K562 (cell line): Measurements from ENCODE around the gene TLCD1. TPM values are rescaled to one million over a fixed set of nuclear protein-coding genes. Genes with fewer than 3 reads are reported as not detected.

ENCODE experiments used
- BHLHE40 ChIP-seq: IDR thresholded peaks from 2 replicates; pipeline ENCODE4 v1.6.1; 2011; ENCODE audit warnings: low read length, improper control_type of control experiment
- CBX1 ChIP-seq: sonication (generic); IDR thresholded peaks from 2 replicates; pipeline ENCODE4 v1.6.1; 2016; ENCODE audit warnings: antibody characterized with exemption, low read depth, mild to moderate bottlenecking
- CC2D1A ChIP-seq: fragments of 450-650 bp; IDR thresholded peaks from 2 replicates; pipeline ENCODE4 v1.6.1; 2017; ENCODE audit warnings: mild to moderate bottlenecking
- CCNT2 ChIP-seq: IDR thresholded peaks from 2 replicates; pipeline ENCODE4 v1.6.1; 2011; ENCODE audit warnings: borderline replicate concordance, low read depth, mild to moderate bottlenecking, moderate library complexity, mixed read lengths, low read length; ENCODE audit not compliant: insufficient read length; ENCODE audit errors: extremely low read depth
- CHD2 ChIP-seq: IDR thresholded peaks from 2 replicates; pipeline ENCODE4 v1.6.1; 2011; ENCODE audit warnings: low read depth, low read length
- CREB1 ChIP-seq, 2 experiments: sonication (generic) in 1 of 2; formaldehyde crosslinking in 1 of 2; IDR thresholded peaks; 2 replicates each; pipeline versions ENCODE4 v1.6.1 to v1.8.0; 2012 to 2022; ENCODE audit warnings: inconsistent platforms in 1 of 2, mild to moderate bottlenecking in 1 of 2, missing genetic modification reagents in 1 of 2, moderate library complexity in 1 of 2
- ELF1 ChIP-seq: fragments of 200-800 bp; sonication (Bioruptor generic); IDR thresholded peaks from 2 replicates; pipeline ENCODE4 v1.6.1; 2016; ENCODE audit warnings: missing genetic modification characterization, missing compliant biosample characterization
- FUS ChIP-seq: fragments of 200-400 bp; formaldehyde crosslinking; optimal IDR thresholded peaks from 2 replicates; pipeline ENCODE3; 2017; ENCODE audit warnings: low read depth, low read length
- GABPB1 ChIP-seq: sonication (generic); formaldehyde crosslinking; IDR thresholded peaks from 2 replicates; pipeline ENCODE4 v1.8.0; 2022; ENCODE audit warnings: mild to moderate bottlenecking, missing genetic modification reagents
- GATAD2A ChIP-seq: fragments of 450-650 bp; IDR thresholded peaks from 2 replicates; pipeline ENCODE4 v1.6.1; 2017
- GTF2A2 ChIP-seq: IDR thresholded peaks from 2 replicates; pipeline ENCODE4 v1.6.1; 2016; ENCODE audit warnings: mild to moderate bottlenecking, missing genetic modification characterization, missing compliant biosample characterization
- HDAC8 ChIP-seq: fragments of 450-650 bp; IDR thresholded peaks from 2 replicates; pipeline ENCODE4 v1.6.1; 2016; ENCODE audit warnings: mild to moderate bottlenecking, missing genetic modification characterization, moderate library complexity, missing compliant biosample characterization
- HOXB6 ChIP-seq: fragments of 250-450 bp; sonication (Bioruptor Pico); IDR thresholded peaks from 2 replicates; pipeline ENCODE4 v1.5.1; 2022; ENCODE audit warnings: mild to moderate bottlenecking, borderline replicate concordance
- MYC ChIP-seq, 2 experiments: fragments of 250-450 bp in 1 of 2; sonication (Bioruptor Pico) in 1 of 2; IDR thresholded peaks; 2 replicates each; pipeline versions ENCODE4 v1.5.1 to v1.6.1; 2012 to 2021; ENCODE audit warnings: low read depth in 2 of 2, borderline replicate concordance in 1 of 2, improper control_type of control experiment in 1 of 2, low read length in 1 of 2, mild to moderate bottlenecking in 1 of 2, moderate library complexity in 1 of 2
- NFATC3 ChIP-seq: fragments of 450-650 bp; IDR thresholded peaks from 2 replicates; pipeline ENCODE4 v1.6.1; 2017; ENCODE audit warnings: mild to moderate bottlenecking
- NR2C1 ChIP-seq, 2 experiments: fragments of 450-650 bp; IDR thresholded peaks; 2 replicates each; pipeline ENCODE4 v1.6.1; 2017; ENCODE audit warnings: mild to moderate bottlenecking in 2 of 2, antibody characterized with exemption in 1 of 2, inconsistent platforms in 1 of 2, missing compliant biosample characterization in 1 of 2, missing genetic modification characterization in 1 of 2
- PCBP2 ChIP-seq: fragments of 200-400 bp; formaldehyde crosslinking; IDR thresholded peaks from 2 replicates; pipeline ENCODE4 v1.6.1; 2018; ENCODE audit warnings: low read length, low read depth, mild to moderate bottlenecking, moderate library complexity; ENCODE audit not compliant: poor library complexity, severe bottlenecking
- PYGO2 ChIP-seq: fragments of 450-650 bp; IDR thresholded peaks from 2 replicates; pipeline ENCODE4 v1.6.1; 2016; ENCODE audit warnings: mild to moderate bottlenecking, missing genetic modification characterization, moderate library complexity, missing compliant biosample characterization
- RBBP5 ChIP-seq: fragments of 200-600 bp; sonication (generic); IDR thresholded peaks from 2 replicates; pipeline ENCODE4 v1.6.1; 2012; ENCODE audit warnings: borderline replicate concordance, mild to moderate bottlenecking, low read length, control low read depth, inconsistent platforms; ENCODE audit not compliant: insufficient read depth, poor library complexity, severe bottlenecking
- RNF2 ChIP-seq: sonication (generic); IDR thresholded peaks from 2 replicates; pipeline ENCODE4 v1.6.1; 2016
- SAFB2 ChIP-seq: fragments of 200-400 bp; formaldehyde crosslinking; IDR thresholded peaks from 2 replicates; pipeline ENCODE4 v1.6.1; 2018; ENCODE audit warnings: borderline replicate concordance, low read length, low read depth, moderate library complexity; ENCODE audit not compliant: severe bottlenecking
- TGIF2 ChIP-seq: sonication (generic); formaldehyde crosslinking; IDR thresholded peaks from 2 replicates; pipeline ENCODE4 v1.8.1; 2022; ENCODE audit warnings: mild to moderate bottlenecking, missing genetic modification reagents, moderate library complexity
- ZNF23 ChIP-seq: fragments of 250-450 bp; sonication (Bioruptor Pico); IDR thresholded peaks from 2 replicates; pipeline ENCODE4 v1.4.0; 2020; ENCODE audit warnings: mild to moderate bottlenecking
- ZNF644 ChIP-seq: fragments of 200-800 bp; sonication (Bioruptor generic); IDR thresholded peaks from 2 replicates; pipeline ENCODE4 v1.6.1; 2016; ENCODE audit warnings: low read depth, missing genetic modification characterization, missing compliant biosample characterization
- ZNF696 ChIP-seq: fragments of 250-450 bp; sonication (Bioruptor Pico); conservative IDR thresholded peaks from 2 replicates; pipeline ENCODE4 v1.4.0; 2020; ENCODE audit warnings: mild to moderate bottlenecking, moderate library complexity
- polyA plus RNA-seq, 8 experiments: library from polyadenylated mRNA; depleted of rRNA in 4 of 8; stranded (reverse) in 5 of 8; unstranded in 3 of 8; fragments of >200 nt; fragmentation: Nextera tagmentation in 2 of 8; fragmentation: Illumina TruSeq in 1 of 8; extraction: Ambion mirVana in 2 of 8; extraction: Trizol in 1 of 8; gene quantifications; 2 replicates each; pipeline versions ENCODE4 v1.2.1 to v1.2.3, GENCODE V29; 2011 to 2014; ENCODE audit warnings: inconsistent platforms in 1 of 8, missing spikeins in 1 of 8
- total RNA-seq, 7 experiments: library from RNA; depleted of rRNA in 6 of 7; stranded (reverse); fragments of >200 nt in 6 of 7; fragmentation: Illumina TruSeq in 2 of 7; extraction: Trizol in 2 of 7; gene quantifications; 2 replicates each; pipeline versions ENCODE4 v1.2.1 to v1.2.3, GENCODE V29; 2011 to 2021; ENCODE audit warnings: low replicate concordance in 1 of 7
- TF ChIP-seq, protein P1 (sequence below): sonication (generic); formaldehyde crosslinking; IDR thresholded peaks from 2 replicates; pipeline ENCODE4 v1.4.0; 2020; ENCODE audit warnings: mild to moderate bottlenecking, missing genetic modification reagents
- TF ChIP-seq, protein P2 (sequence below): fragments of 250-450 bp; sonication (Bioruptor Pico); IDR thresholded peaks from 2 replicates; pipeline ENCODE4 v1.8.0; 2021; ENCODE audit warnings: moderate library complexity, mild to moderate bottlenecking, inconsistent platforms

TLCD1 gene
- total and polyA plus RNA-seq, 9 of the 15 experiments (the other 6 are each of a cell fraction or from before 2014, with no cell fraction given), result 6.8 to 37.7 (median 21.7) TPM

DNA sequence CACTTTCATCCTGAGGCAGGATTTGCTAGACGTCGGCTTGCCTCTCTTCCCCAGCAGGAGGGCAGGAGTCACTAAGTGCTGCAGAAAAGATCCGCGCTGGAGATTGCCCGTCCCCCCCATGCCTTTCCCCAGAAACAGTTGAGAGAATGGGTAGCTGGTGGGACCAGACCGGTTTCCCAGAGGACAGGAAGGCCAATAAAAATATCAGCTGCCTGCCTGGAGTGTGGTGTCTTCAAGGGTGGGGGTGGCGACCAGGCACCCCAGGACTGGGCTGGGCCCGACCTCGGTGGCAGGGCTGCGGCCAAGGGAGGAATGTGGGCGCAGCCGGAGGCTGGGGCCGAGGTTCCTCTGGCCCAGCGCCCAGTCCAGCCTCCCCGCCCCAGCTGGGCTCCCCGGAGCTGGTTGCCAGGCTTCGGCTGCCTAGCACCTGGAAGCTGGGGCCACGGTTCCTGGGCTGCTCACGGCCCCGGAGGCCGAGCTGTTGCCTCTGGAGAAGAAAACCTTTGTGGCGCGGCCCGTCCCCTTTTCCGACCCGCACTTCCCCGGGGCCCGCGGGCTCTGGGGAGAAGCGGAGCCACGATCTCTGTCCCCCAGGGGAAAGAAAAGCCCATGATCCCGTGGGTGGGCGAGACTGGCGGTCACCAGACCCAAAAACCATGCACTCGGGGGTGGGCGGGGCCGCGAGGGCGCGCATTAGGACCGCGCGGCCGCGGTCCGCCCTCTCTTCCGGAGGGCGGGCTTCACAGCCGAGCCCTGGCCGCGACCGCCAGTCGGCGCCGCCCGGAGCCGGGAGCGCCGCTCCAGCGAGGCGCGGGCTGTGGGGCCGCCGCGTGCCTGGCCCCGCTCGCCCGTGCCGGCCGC, 17.4 kb upstream of the TLCD1 start, which contains the start of gene TRAF4 (continued):
- TF ChIP-seq, protein P1, sequence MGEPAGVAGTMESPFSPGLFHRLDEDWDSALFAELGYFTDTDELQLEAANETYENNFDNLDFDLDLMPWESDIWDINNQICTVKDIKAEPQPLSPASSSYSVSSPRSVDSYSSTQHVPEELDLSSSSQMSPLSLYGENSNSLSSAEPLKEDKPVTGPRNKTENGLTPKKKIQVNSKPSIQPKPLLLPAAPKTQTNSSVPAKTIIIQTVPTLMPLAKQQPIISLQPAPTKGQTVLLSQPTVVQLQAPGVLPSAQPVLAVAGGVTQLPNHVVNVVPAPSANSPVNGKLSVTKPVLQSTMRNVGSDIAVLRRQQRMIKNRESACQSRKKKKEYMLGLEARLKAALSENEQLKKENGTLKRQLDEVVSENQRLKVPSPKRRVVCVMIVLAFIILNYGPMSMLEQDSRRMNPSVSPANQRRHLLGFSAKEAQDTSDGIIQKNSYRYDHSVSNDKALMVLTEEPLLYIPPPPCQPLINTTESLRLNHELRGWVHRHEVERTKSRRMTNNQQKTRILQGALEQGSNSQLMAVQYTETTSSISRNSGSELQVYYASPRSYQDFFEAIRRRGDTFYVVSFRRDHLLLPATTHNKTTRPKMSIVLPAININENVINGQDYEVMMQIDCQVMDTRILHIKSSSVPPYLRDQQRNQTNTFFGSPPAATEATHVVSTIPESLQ (CRISPR knock-in tag), result no peak
- TF ChIP-seq TGIF2 (CRISPR knock-in tag) (no peak), HOXB6 (no peak), CCNT2 (peak; percentile 96), ZNF696 (CRISPR knock-in tag) (no peak), ZNF644 (no peak), ELF1 (peak; percentile 74; the same call in 1 of the 2 replicates), BHLHE40 (peak; percentile 89), NR2C1 (IDR thresholded peaks at IDR 0.05) (no peak), NR2C1 (tag; IDR thresholded peaks at IDR 0.05) (no peak), CC2D1A (no peak), NFATC3 (no peak), ZNF23 (CRISPR knock-in tag) (no peak), HDAC8 (tag) (0 out of 2 replicates have a peak, but pooled peaks have one; percentile 12), RBBP5 (peak; percentile 53), GATAD2A (0 out of 2 replicates have a peak, but pooled peaks have one; percentile 59), SAFB2 (no peak), MYC (IDR thresholded peaks at IDR 0.05; ENCODE audit: low read depth, low read length) (peak; percentile 90; the same call in 1 of the 2 replicates), MYC (CRISPR knock-in tag; IDR thresholded peaks at IDR 0.05; ENCODE audit: borderline replicate concordance, low read depth) (peak; percentile 79; the same call in 1 of the 2 replicates), FUS (no peak), GTF2A2 (tag) (peak; percentile 18; the same call in 1 of the 2 replicates), CHD2 (no peak), CREB1 (IDR thresholded peaks at IDR 0.05) (peak; percentile 47), CREB1 (CRISPR knock-in tag; IDR thresholded peaks at IDR 0.05) (no peak), PCBP2 (no peak), PYGO2 (tag) (no peak), RNF2 (peak; percentile 9; the same call in 1 of the 2 replicates), CBX1 (peak; percentile 88; the same call in 1 of the 2 replicates), GABPB1 (CRISPR knock-in tag) (no peak; the same call in 1 of the 2 replicates)
- TF ChIP-seq, protein P2, sequence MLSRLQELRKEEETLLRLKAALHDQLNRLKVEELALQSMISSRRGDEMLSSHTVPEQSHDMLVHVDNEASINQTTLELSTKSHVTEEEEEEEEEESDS (CRISPR knock-in tag), result no peak
